ENCODE measurements around the gene MAVS.

The MAVS gene

GRCh38 chr20:3846740-3847428, at the start of gene MAVS:
MAVS (plus strand) TSS chr20:3846834; CDS start chr20:3854625, 7,791 bp downstream.
- intact Hi-C loops (cut with DNase I), result no loop called here
- peak; percentile 69 to 96 (median 91) for DNase-seq

- intact Hi-C loops (cut with DNase I), result loop anchor here (2.0 kb wide), 1 partner anchor 14 kb away; no protein-coding TSS in a partner anchor
- DNase-seq, result no peak
These were observed 49.4 kb upstream of the MAVS start for GRCh38 chr20:3797226-3797545.

- intact Hi-C loops (cut with DNase I), result loop anchor here (2.0 kb wide), 1 partner anchor 13 kb away; no protein-coding TSS in a partner anchor
- peak in 2 of 42 donors; percentile 41 to 64 for DNase-seq
These were observed 48.9 kb upstream of the MAVS start for GRCh38 chr20:3797592-3798372.

- intact Hi-C loops (cut with DNase I), result no loop called here
- DNase-seq, result peak in 22 of 42 donors; percentile 38 to 85 (median 63)
These were observed 48.3 kb upstream of the MAVS start for GRCh38 chr20:3798373-3798768.

- peak in 3 of 42 donors; percentile 28 to 53 (median 52) for DNase-seq
- intact Hi-C loops (cut with DNase I), result no loop called here
These were observed 47.8 kb upstream of the MAVS start for GRCh38 chr20:3798908-3799248.

GRCh38 chr20:3800256-3800877, 46.3 kb upstream of the MAVS start:
- DNase-seq, result no peak

GRCh38 chr20:3800878-3801260, 45.8 kb upstream of the MAVS start:
- peak in 1 of 42 donors; percentile 37 for DNase-seq
- intact Hi-C loops (cut with DNase I), result no loop called here

More at GRCh38 chr20:3800256-3800877, 46.3 kb upstream of the MAVS start:
- intact Hi-C loops (cut with DNase I), result no loop called here

GRCh38 chr20:3801299-3801698, 45.3 kb upstream of the MAVS start:
- no peak for DNase-seq
- intact Hi-C loops (cut with DNase I), result no loop called here

- no peak for DNase-seq
- intact Hi-C loops (cut with DNase I), result no loop called here
These were observed 44.8 kb upstream of the MAVS start for GRCh38 chr20:3801846-3802245.

- intact Hi-C loops (cut with DNase I), result no loop called here
- DNase-seq, result no peak
These were observed 44.0 kb upstream of the MAVS start for GRCh38 chr20:3802524-3803239.

GRCh38 chr20:3803289-3803688, 43.3 kb upstream of the MAVS start:
- intact Hi-C loops (cut with DNase I), result no loop called here
- no peak for DNase-seq

- DNase-seq, result no peak
- intact Hi-C loops (cut with DNase I), result no loop called here
These were observed 42.8 kb upstream of the MAVS start for GRCh38 chr20:3803854-3804253.

GRCh38 chr20:3804254-3804751, 42.3 kb upstream of the MAVS start:
- intact Hi-C loops (cut with DNase I), result no loop called here
- no peak for DNase-seq

- peak in 1 of 42 donors; percentile 13 for DNase-seq
- intact Hi-C loops (cut with DNase I), result no loop called here
These were observed 41.9 kb upstream of the MAVS start for GRCh38 chr20:3804781-3805180.

- intact Hi-C loops (cut with DNase I), result no loop called here
- no peak for DNase-seq
These were observed 38.1 kb upstream of the MAVS start for GRCh38 chr20:3808544-3808943.

GRCh38 chr20:3811467-3812258, 35.0 kb upstream of the MAVS start:
- intact Hi-C loops (cut with DNase I), result loop anchor here (2.0 kb wide), 1 partner anchor 15 kb away; the partner anchor contains the start of gene CDC25B

GRCh38 chr20:3812259-3812681, 34.4 kb upstream of the MAVS start:
- peak in 1 of 42 donors; percentile 23 for DNase-seq
- intact Hi-C loops (cut with DNase I), result no loop called here

More at GRCh38 chr20:3811467-3812258, 35.0 kb upstream of the MAVS start:
- DNase-seq, result peak; percentile 93 to 99 (median 98)

Measured in head of caudate nucleus (tissue), 42 donors.